LHCN-M2 (cell line): Measurements from ENCODE around the gene GPR89B. TPM values are rescaled to one million over a fixed set of nuclear protein-coding genes. Genes with fewer than 3 reads are reported as not detected.
"Not testable (repeated sequence)": the region's sequence is repeated elsewhere in the genome, so short reads cannot be mapped to it uniquely, and the experiment has no call there.

ENCODE experiments used
- DNase-seq: peaks from one replicate; pipeline ENCODE4 v3.0.0-alpha.2; 2012; ENCODE audit warnings: low read depth
- total RNA-seq: library from RNA; depleted of rRNA; stranded (reverse); fragments of >200 nt; gene quantifications from 2 replicates; pipeline ENCODE4 v1.2.3, GENCODE V29; 2014; rRNA removed

Gene GPR89B
- total RNA-seq, 1 experiment from 2014 or later: 13.2 TPM

DNA sequence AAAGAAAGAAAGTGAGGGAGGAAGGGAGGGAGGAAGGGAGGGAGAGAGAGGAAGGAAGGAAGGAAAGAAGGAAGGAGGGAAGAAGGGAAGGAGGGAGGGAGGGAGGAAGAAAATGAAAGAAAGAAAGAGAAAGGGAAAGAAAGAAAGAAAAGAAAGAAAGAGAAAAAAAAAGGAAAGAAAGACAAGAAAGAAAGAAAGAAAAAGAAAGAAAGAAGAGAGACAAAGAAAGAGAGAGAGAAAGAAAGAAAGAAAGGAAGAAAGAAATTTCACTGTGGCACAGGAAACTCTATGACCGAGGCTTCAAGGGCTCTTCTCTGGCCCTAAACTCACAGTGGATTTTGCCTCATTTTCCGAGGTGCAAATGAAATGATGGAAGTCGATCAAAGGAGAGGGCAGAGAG lies 104.0 kb downstream of the GPR89B start:
- DNase-seq: not testable (repeated sequence)

GRCh38 chr1:148032690-148033089 lies 104.5 kb downstream of the GPR89B start:
- not testable (repeated sequence) for DNase-seq

- not testable (repeated sequence) for DNase-seq
Observed at GRCh38 chr1:148033147-148033546, 104.9 kb downstream of the GPR89B start.

GRCh38 chr1:148037850-148038461 lies 109.7 kb downstream of the GPR89B start:
- DNase-seq: not testable (repeated sequence)

DNA sequence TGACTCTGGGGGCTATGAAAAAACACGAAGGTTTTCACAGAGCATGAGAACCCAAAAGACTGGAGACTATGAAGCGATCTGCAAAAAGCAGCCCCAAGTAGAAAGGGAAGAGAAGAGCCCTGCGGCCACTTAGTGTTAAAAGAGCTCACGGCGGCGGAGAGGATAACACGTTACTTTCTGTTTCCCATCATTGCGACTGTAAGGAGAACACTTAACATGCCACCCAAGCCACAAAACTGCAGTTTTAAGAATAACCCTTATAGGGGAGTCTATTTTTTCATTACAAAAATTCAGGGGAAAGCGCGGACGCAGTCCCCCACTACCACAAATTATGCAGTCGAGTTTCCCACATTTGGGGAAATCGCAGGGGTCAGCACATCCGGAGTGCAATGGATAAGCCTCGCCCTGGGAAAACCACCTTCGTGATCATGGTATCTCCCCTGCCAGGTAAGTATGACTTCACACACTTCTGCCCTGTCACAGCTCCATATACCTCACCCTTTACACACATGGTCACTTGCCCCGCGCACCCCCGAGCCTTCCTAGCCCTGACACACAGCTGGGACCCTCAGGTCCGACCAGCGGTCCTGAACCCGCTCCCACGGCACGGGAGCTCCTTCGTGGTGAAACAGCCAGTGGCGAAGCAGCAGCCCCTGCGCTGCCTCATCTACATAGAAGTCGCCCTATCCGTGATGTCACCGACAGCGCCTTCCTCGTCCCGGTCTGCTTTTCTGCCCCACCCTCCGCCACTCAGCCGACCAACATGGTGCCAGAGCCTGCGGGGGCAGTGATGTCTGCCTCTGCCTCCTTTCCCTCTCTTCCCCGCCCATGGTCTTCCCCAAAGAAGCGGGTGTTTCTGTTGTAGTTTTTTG lies 110.5 kb downstream of the GPR89B start:
- peak; percentile 96 for DNase-seq

Other genes with a start within 250 kb of the GPR89B start
- not detected in 2 replicates for gene GJA5, start 167.8 kb upstream of the GPR89B start, total RNA-seq
- not detected in 2 replicates for gene GJA8, start 25.6 kb upstream of the GPR89B start, total RNA-seq
- 3.3 and 4.0 TPM in 2 replicates for gene NBPF11, start 223.9 kb downstream of the GPR89B start, total RNA-seq